ENCODE results near the gene ENPP5.

The ENPP5 gene

GRCh38 chr6:46118836-46119235, 51.9 kb downstream of the ENPP5 start:
- H3K27ac ChIP-seq (ENCODE audit: low read depth, low read length), result no peak overlapping the region
- TF ChIP-seq EZH2phosphoT487 (IDR thresholded peaks at IDR 0.05; ENCODE audit: borderline replicate concordance, low read length), result no peak
- TF ChIP-seq CTCF (IDR thresholded peaks at IDR 0.05; ENCODE audit: low read depth, low read length, poor library complexity, severe bottlenecking), result no peak
- H4K20me1 ChIP-seq (ENCODE audit: control insufficient read depth, insufficient read depth, low read depth, low read length), result no peaks in the 10 kb centered on the region
- no peaks in the 10 kb centered on the region; the same call in 1 of the 2 replicates for H3K36me3 ChIP-seq (ENCODE audit: control insufficient read depth, low read length)
- no peaks in the 10 kb centered on the region for H3K4me1 ChIP-seq (ENCODE audit: control insufficient read depth, low read length)
- H3K9me2 ChIP-seq (replicated peaks; ENCODE audit: control insufficient read depth, low read length), result no peaks in the 10 kb centered on the region
- H3K9me3 ChIP-seq (ENCODE audit: control insufficient read depth, insufficient read depth, low read length), result no peaks in the 10 kb centered on the region
- no peaks in the 10 kb centered on the region for H3F3A ChIP-seq (ENCODE audit: control insufficient read depth, insufficient read depth)
- H3K4me2 ChIP-seq (ENCODE audit: low read length), result no peak overlapping the region
- no peaks in the 10 kb centered on the region for H3K79me2 ChIP-seq (ENCODE audit: control insufficient read depth, low read length)
- H3K27me3 ChIP-seq (ENCODE audit: control insufficient read depth, low read length), result no peaks in the 10 kb centered on the region
- no peak overlapping the region for H3K4me3 ChIP-seq (ENCODE audit: low read length)

DNA sequence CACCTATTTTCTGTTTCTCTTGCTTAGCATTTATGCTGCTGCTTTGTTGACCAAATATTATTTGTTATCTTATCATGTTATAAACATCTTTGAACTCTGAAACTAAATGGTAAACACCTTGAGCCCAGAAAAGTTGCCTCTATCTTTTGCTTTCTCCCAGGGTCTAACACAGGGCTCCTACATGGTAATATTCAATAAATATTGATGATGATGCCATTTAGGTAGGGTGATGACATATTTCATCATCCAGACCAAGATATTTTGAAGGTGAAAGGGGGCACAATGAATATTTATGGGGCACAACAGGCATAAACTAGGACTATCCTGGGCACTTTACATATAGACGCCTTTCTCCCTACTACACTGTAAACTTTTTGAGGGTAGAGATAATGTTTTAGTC, 52.6 kb downstream of the ENPP5 start:
- H3K4me2 ChIP-seq (ENCODE audit: low read length), result no peak overlapping the region
- H3K27me3 ChIP-seq (ENCODE audit: control insufficient read depth, low read length), result no peaks in the 10 kb centered on the region
- H3K79me2 ChIP-seq (ENCODE audit: control insufficient read depth, low read length), result no peaks in the 10 kb centered on the region
- H3F3A ChIP-seq (ENCODE audit: control insufficient read depth, insufficient read depth), result no peaks in the 10 kb centered on the region
- no peaks in the 10 kb centered on the region; the same call in 1 of the 2 replicates for H3K36me3 ChIP-seq (ENCODE audit: control insufficient read depth, low read length)
- H3K9me3 ChIP-seq (ENCODE audit: control insufficient read depth, insufficient read depth, low read length), result no peaks in the 10 kb centered on the region
- no peaks in the 10 kb centered on the region for H4K20me1 ChIP-seq (ENCODE audit: control insufficient read depth, insufficient read depth, low read depth, low read length)
- no peak overlapping the region for H3K4me3 ChIP-seq (ENCODE audit: low read length)
- H3K9me2 ChIP-seq (replicated peaks; ENCODE audit: control insufficient read depth, low read length), result no peaks in the 10 kb centered on the region
- no peaks in the 10 kb centered on the region for H3K4me1 ChIP-seq (ENCODE audit: control insufficient read depth, low read length)
- H3K27ac ChIP-seq (ENCODE audit: low read depth, low read length), result no peak overlapping the region
- TF ChIP-seq EZH2phosphoT487 (IDR thresholded peaks at IDR 0.05; ENCODE audit: borderline replicate concordance, low read length), result no peak
- TF ChIP-seq CTCF (IDR thresholded peaks at IDR 0.05; ENCODE audit: low read depth, low read length, poor library complexity, severe bottlenecking), result no peak

DNA sequence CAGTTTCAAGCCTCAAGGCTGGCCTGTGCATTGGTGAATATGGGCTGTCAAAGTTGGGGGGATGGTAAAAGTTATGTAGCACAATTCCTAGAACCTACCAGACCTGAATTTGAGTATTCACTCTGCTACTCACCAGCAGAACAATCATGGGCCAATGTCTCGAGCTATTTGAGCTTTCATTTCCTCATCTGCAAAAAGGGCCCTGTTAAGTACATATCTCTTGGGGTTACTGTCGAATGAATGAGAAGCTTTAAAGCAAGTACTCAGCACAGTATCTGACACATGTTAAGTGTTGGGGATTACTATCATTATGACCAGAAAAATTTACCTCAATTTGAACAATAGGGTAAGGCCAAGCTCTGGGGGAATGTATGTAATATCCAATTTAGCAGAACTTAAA, 54.5 kb downstream of the ENPP5 start:
- Histone ChIP-seq H3K4me3 (ENCODE audit: low read length) (no peak overlapping the region), H3F3A (ENCODE audit: control insufficient read depth, insufficient read depth) (no peaks in the 10 kb centered on the region), H4K20me1 (ENCODE audit: control insufficient read depth, insufficient read depth, low read depth, low read length) (no peaks in the 10 kb centered on the region), H3K9me3 (ENCODE audit: control insufficient read depth, insufficient read depth, low read length) (no peaks in the 10 kb centered on the region), H3K36me3 (ENCODE audit: control insufficient read depth, low read length) (no peaks in the 10 kb centered on the region; the same call in 1 of the 2 replicates), H3K27me3 (ENCODE audit: control insufficient read depth, low read length) (no peaks in the 10 kb centered on the region), H3K9me2 (replicated peaks; ENCODE audit: control insufficient read depth, low read length) (no peaks in the 10 kb centered on the region), H3K4me1 (ENCODE audit: control insufficient read depth, low read length) (no peaks in the 10 kb centered on the region), H3K79me2 (ENCODE audit: control insufficient read depth, low read length) (no peaks in the 10 kb centered on the region), H3K4me2 (ENCODE audit: low read length) (no peak overlapping the region), H3K27ac (ENCODE audit: low read depth, low read length) (no peak overlapping the region)
- no peak for TF ChIP-seq CTCF (IDR thresholded peaks at IDR 0.05; ENCODE audit: low read depth, low read length, poor library complexity, severe bottlenecking)
- TF ChIP-seq EZH2phosphoT487 (IDR thresholded peaks at IDR 0.05; ENCODE audit: borderline replicate concordance, low read length), result no peak

Data from DOHH2 (cell line).